OCI-LY1 (cell line): Measurements from ENCODE around the gene ATP8A1.

Experiments
- H2AFZ ChIP-seq: fragments of 200-600 bp; sonication (generic), shearing (Covaris generic); 2 replicates; pipeline ENCODE4 v1.6.0; 2014; ENCODE audit warnings: antibody characterized with exemption, mild to moderate bottlenecking, low read length
- H3F3A ChIP-seq: fragments of 200-600 bp; sonication (generic), shearing (Covaris generic); 2 replicates; pipeline ENCODE4 v1.6.0; 2014; ENCODE audit warnings: mild to moderate bottlenecking, antibody characterized with exemption, low read length, moderate library complexity; ENCODE audit not compliant: insufficient read depth
- H3K27ac ChIP-seq: fragments of 200-600 bp; sonication (generic); 2 replicates; pipeline ENCODE4 v1.5.1; 2014; ENCODE audit warnings: low read length, mixed run types, mild to moderate bottlenecking, low read depth; ENCODE audit not compliant: poor library complexity, severe bottlenecking
- H3K27me3 ChIP-seq: fragments of 200-600 bp; sonication (generic); 2 replicates; pipeline ENCODE4 v1.6.0; 2014; ENCODE audit warnings: antibody characterized with exemption, mild to moderate bottlenecking, low read length, moderate library complexity; ENCODE audit not compliant: insufficient read depth
- H3K36me3 ChIP-seq: fragments of 200-600 bp; sonication (generic); 2 replicates; pipeline ENCODE4 v1.6.1; 2014; ENCODE audit warnings: mild to moderate bottlenecking, antibody characterized with exemption, low read length, moderate library complexity, mixed read lengths; ENCODE audit not compliant: insufficient read depth
- H3K4me1 ChIP-seq: fragments of 200-600 bp; sonication (generic); 2 replicates; pipeline ENCODE4 v1.5.1; 2014; ENCODE audit warnings: mild to moderate bottlenecking, low read length, moderate library complexity; ENCODE audit not compliant: insufficient read depth, severe bottlenecking
- H3K4me2 ChIP-seq: fragments of 200-600 bp; sonication (generic), shearing (Covaris generic); 2 replicates; pipeline ENCODE4 v1.6.1; 2014; ENCODE audit warnings: low read length
- H3K4me3 ChIP-seq: fragments of 200-600 bp; sonication (generic); 2 replicates; pipeline ENCODE4 v1.5.1; 2014; ENCODE audit warnings: low read length, low read depth, mild to moderate bottlenecking, mixed read lengths; ENCODE audit not compliant: poor library complexity, severe bottlenecking
- H3K79me2 ChIP-seq: fragments of 200-600 bp; shearing (Covaris generic); 2 replicates; pipeline ENCODE4 v1.6.1; 2016; ENCODE audit warnings: mixed run types, low read length, mixed read lengths; ENCODE audit not compliant: insufficient read depth
- H3K9ac ChIP-seq: fragments of 200-600 bp; sonication (generic), shearing (Covaris generic); 2 replicates; pipeline ENCODE4 v1.6.1; 2014; ENCODE audit warnings: mild to moderate bottlenecking, low read length, mixed read lengths
- H3K9me2 ChIP-seq: fragments of 200-600 bp; sonication (generic), shearing (Covaris generic); 2 replicates; pipeline ENCODE4 v1.6.1; 2014; ENCODE audit warnings: low read depth, mild to moderate bottlenecking, low read length, mixed read lengths
- H3K9me3 ChIP-seq: fragments of 200-600 bp; shearing (Covaris generic); 2 replicates; pipeline ENCODE4 v1.6.1; 2014; ENCODE audit warnings: low read length, mixed read lengths
- H4K20me1 ChIP-seq: fragments of 200-600 bp; sonication (generic), shearing (Covaris generic); 2 replicates; pipeline ENCODE4 v1.6.0; 2016; ENCODE audit warnings: mild to moderate bottlenecking, low read length; ENCODE audit not compliant: insufficient read depth
- EZH2 ChIP-seq: fragments of 200-600 bp; sonication (generic), shearing (Covaris generic); IDR thresholded peaks from 2 replicates; pipeline ENCODE4 v1.8.0; 2017; ENCODE audit warnings: borderline replicate concordance, mixed run types, mild to moderate bottlenecking, antibody characterized with exemption, low read length, moderate library complexity, mixed read lengths
- TF ChIP-seq, protein P1 (sequence below): fragments of 200-600 bp; sonication (generic), shearing (Covaris generic); IDR thresholded peaks from 2 replicates; pipeline ENCODE4 v1.5.1; 2017; ENCODE audit warnings: mild to moderate bottlenecking, antibody characterized with exemption, low read length, moderate library complexity, mixed read lengths

ATP8A1 gene

DNA sequence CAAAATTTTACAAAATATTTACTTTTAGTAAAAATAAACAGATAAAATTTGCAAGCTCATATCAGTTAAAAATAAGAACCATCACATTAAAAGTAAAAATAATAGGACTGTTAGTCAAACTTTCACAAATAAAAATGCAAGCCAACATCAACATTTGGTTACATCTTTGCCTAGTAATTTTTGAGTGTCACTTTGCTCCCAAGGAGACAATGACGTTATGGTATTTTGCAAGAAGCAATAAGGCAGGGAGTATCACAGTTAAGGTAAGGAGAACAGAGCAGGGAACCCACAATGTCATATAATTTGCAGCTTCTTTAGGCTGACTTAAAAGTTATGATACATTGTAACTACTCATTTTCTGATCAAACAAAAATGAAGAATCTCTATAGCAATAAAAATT lies 98.7 kb downstream of the ATP8A1 start:
- TF ChIP-seq, protein P1, sequence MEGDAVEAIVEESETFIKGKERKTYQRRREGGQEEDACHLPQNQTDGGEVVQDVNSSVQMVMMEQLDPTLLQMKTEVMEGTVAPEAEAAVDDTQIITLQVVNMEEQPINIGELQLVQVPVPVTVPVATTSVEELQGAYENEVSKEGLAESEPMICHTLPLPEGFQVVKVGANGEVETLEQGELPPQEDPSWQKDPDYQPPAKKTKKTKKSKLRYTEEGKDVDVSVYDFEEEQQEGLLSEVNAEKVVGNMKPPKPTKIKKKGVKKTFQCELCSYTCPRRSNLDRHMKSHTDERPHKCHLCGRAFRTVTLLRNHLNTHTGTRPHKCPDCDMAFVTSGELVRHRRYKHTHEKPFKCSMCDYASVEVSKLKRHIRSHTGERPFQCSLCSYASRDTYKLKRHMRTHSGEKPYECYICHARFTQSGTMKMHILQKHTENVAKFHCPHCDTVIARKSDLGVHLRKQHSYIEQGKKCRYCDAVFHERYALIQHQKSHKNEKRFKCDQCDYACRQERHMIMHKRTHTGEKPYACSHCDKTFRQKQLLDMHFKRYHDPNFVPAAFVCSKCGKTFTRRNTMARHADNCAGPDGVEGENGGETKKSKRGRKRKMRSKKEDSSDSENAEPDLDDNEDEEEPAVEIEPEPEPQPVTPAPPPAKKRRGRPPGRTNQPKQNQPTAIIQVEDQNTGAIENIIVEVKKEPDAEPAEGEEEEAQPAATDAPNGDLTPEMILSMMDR: no peak
- no peak for TF ChIP-seq EZH2

DNA sequence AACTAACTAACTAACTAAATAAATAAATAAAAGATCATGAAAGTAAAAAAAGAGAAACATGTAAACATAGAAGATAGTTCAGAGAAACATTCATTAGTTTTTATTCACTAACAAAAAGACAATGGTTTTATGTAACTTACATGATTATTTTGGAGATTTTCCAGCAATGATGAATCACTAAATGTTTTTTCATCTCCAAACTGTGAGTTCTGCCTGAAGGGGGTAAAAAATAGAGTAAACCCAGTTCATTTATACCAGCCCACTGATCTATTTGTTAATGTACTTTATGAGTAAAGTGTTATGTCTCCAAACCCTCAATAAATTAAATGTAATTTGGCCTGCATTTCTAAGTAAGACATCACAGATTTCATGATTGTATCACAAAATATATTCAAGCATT lies 101.1 kb downstream of the ATP8A1 start:
- H3K27me3 ChIP-seq: no peaks in the 10 kb centered on the region
- H3K27ac ChIP-seq: no peak overlapping the region
- H3K4me1 ChIP-seq: no peaks in the 10 kb centered on the region
- no peaks in the 10 kb centered on the region for H3K9me3 ChIP-seq
- H2AFZ ChIP-seq: no peak overlapping the region
- TF ChIP-seq, protein P1: no peak
- no peak for TF ChIP-seq EZH2
- no peaks in the 10 kb centered on the region; the same call in 1 of the 2 replicates for H3K36me3 ChIP-seq
- H3K9ac ChIP-seq: no peak overlapping the region
- H3K9me2 ChIP-seq: no peaks in the 10 kb centered on the region
- H3K79me2 ChIP-seq: no peaks in the 10 kb centered on the region
- no peaks in the 10 kb centered on the region for H4K20me1 ChIP-seq
- H3K4me2 ChIP-seq: no peak overlapping the region
- H3K4me3 ChIP-seq: no peak overlapping the region
- H3F3A ChIP-seq: no peaks in the 10 kb centered on the region

More for the DNA sequence above, 98.7 kb downstream of the ATP8A1 start:
- no peaks in the 10 kb centered on the region for H4K20me1 ChIP-seq
- H3K9ac ChIP-seq: no peak overlapping the region
- peaks cover 10% of the 10 kb centered on the region; the same call in 1 of the 2 replicates for H3K36me3 ChIP-seq
- H3K4me3 ChIP-seq: no peak overlapping the region
- H3K4me2 ChIP-seq: no peak overlapping the region
- H3K27ac ChIP-seq: no peak overlapping the region
- H3K79me2 ChIP-seq: no peaks in the 10 kb centered on the region
- H3K4me1 ChIP-seq: no peaks in the 10 kb centered on the region
- H3K9me2 ChIP-seq: no peaks in the 10 kb centered on the region
- H2AFZ ChIP-seq: no peak overlapping the region
- H3K27me3 ChIP-seq: no peaks in the 10 kb centered on the region
- no peaks in the 10 kb centered on the region for H3F3A ChIP-seq
- no peaks in the 10 kb centered on the region for H3K9me3 ChIP-seq

DNA sequence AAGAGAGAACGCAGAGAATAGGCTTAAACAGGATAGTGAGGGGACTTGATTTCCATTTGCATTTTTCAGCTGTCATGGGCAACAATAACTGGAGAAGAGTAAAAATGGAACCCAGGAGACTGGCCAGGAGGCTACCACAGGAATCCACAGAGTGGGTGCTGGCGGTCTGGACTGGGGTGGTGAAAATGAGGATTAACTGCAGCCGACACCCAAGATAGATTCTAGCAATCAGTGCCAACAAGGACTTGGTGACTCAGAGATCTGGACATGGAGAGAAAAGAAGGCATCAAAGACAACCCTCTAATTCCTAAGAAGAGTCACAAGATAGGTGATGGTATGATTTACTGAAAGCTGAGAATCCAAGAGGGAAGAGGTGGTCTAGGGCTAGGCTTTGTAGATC lies 102.8 kb downstream of the ATP8A1 start:
- Histone ChIP-seq H3K4me2 (no peak overlapping the region), H3K4me3 (no peak overlapping the region), H3K27me3 (no peaks in the 10 kb centered on the region), H3K9ac (no peak overlapping the region), H3K36me3 (peaks cover 5% of the 10 kb centered on the region; the same call in 1 of the 2 replicates), H3F3A (no peaks in the 10 kb centered on the region), H3K27ac (no peak overlapping the region), H3K9me3 (no peaks in the 10 kb centered on the region), H3K9me2 (no peaks in the 10 kb centered on the region), H2AFZ (no peak overlapping the region), H4K20me1 (no peaks in the 10 kb centered on the region), H3K79me2 (no peaks in the 10 kb centered on the region), H3K4me1 (no peaks in the 10 kb centered on the region)
- no peak for TF ChIP-seq EZH2
- TF ChIP-seq, protein P1: no peak
